ENCODE measurements around the gene DNAJB1. TPM values are rescaled to one million over a fixed set of nuclear protein-coding genes. Genes with fewer than 3 reads are reported as not detected.

DNAJB1 gene
- total and polyA plus RNA-seq, 10 of the 15 experiments (the other 5 are each of a cell fraction or from before 2014, with no cell fraction given) = 4.8 to 65.8 (median 34.9) TPM

DNA sequence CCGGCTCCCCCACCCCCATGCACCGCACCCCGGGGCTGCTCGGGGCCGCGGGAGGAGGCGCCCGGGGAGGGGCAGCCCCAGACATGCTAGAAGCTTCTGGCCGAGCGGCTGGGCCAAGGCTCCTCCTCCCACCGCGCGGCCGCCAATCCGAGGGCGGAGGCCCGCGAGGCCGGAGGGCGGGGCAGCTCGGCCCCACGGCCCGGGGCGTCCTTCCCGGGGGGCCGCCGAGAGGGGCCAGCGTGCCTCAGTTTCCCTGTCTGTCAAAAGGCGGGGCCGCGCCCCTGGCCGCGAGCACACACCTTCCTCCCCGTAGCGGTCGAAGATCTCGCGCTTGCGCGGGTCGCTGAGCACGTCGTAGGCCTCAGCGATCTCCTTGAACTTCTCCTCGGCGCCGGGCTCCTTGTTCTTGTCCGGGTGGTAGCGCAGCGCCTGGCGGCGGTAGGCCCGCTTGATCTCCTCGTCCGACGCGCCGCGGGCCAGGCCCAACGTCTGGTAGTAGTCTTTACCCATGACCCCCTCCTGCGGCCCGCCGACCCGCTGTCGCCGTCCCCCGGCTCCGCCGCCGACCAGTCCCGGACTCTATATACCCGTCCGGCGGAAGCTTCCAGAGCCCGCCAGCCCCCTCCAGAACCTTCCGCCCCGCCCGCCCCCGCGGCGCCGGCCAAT, at the start of gene DNAJB1 (continued):
- TF ChIP-seq SP1 (IDR thresholded peaks at IDR 0.05; ENCODE audit: low read depth, low read length) (peak; percentile 35), HDGF (IDR thresholded peaks at IDR 0.05) (no peak), MYC (IDR thresholded peaks at IDR 0.05; ENCODE audit: insufficient read depth, insufficient read length, insufficient replicate concordance, low read length, severe bottlenecking) (no peak), ATF7 (IDR thresholded peaks at IDR 0.05; ENCODE audit: low read depth) (no peak)

GRCh38 chr19:14567079-14567478, 48.9 kb upstream of the DNAJB1 start:
- peaks cover 22% of the 10 kb centered on the region for H3K79me2 ChIP-seq (ENCODE audit: control insufficient read depth, insufficient read depth, low read length)
- H3K4me2 ChIP-seq (ENCODE audit: control insufficient read depth, insufficient read depth) = no peak overlapping the region
- DNase-seq (ENCODE audit: low read depth, low spot score) (no peak), FAIRE-seq (no peak), ATAC-seq (no peak)
- H3K9me3 ChIP-seq (replicated peaks; ENCODE audit: control insufficient read depth, insufficient read depth, low read length) = no peaks in the 10 kb centered on the region
- CTCF ChIA-PET = no interaction called here
- BruUV-seq (replicated peaks) = no TSS peak
- no peaks in the 10 kb centered on the region for H3K27me3 ChIP-seq (replicated peaks in 1 of 2; ENCODE audit: control insufficient read depth in 2 of 2, insufficient read depth in 2 of 2, low read length in 1 of 2)
- POLR2A ChIA-PET = no interaction called here
- H4K20me1 ChIP-seq (ENCODE audit: control insufficient read depth, insufficient read depth) = no peaks in the 10 kb centered on the region
- H3K4me3 ChIP-seq = no peak overlapping the region
- no peak overlapping the region for H3K27ac ChIP-seq (ENCODE audit: control insufficient read depth, insufficient read depth)
- TF ChIP-seq NR2F1 (conservative IDR thresholded peaks at IDR 0.05) (no peak), EP300 (IDR thresholded peaks at IDR 0.05; ENCODE audit: borderline replicate concordance in 1 of 2, control insufficient read depth in 1 of 2, low read depth in 2 of 2, low read length in 2 of 2) (no peak), ZNF622 (IDR thresholded peaks at IDR 0.05) (no peak), CHD4 (IDR thresholded peaks at IDR 0.05) (no peak)
- peaks cover 6% of the 10 kb centered on the region for H3K4me1 ChIP-seq (ENCODE audit: control insufficient read depth, insufficient read depth, low read length)
- intact Hi-C loops (cut with micrococcal nuclease; ENCODE audit: unreplicated experiment) = no loop called here
- H3K36me3 ChIP-seq (ENCODE audit: control insufficient read depth in 2 of 2, insufficient read depth in 2 of 2, low read length in 1 of 2) = peaks cover 0 to 12% of the 10 kb centered on the region in 2 experiments; a peak in 3 of 4 replicates
- WGBS (ENCODE audit: insufficient coverage, insufficient replicate concordance, low lambda C conversion rate, missing lambda C conversion rate) = 88% methylated on average over 11 of the region's 11 CpGs
- in situ Hi-C loops (cut with MboI) = loop anchor here (5.0 kb wide), 1 partner anchor 325 kb away; no protein-coding TSS in a partner anchor
- H2AFZ ChIP-seq (ENCODE audit: control insufficient read depth, low read depth, low read length) = no peak overlapping the region
- SMC1A ChIA-PET (ENCODE audit: uncharacterized antibody, unreplicated experiment) = interaction anchor here (1.8 kb wide), 1 partner anchor 119 kb away, joined by 4 read pairs; no protein-coding TSS in a partner anchor
- RAD21 ChIA-PET (ENCODE audit: unreplicated experiment) = no interaction called here
- H3K9ac ChIP-seq (ENCODE audit: control insufficient read depth, insufficient read depth, low read length) = no peak overlapping the region
